HG02884 (cell line): ENCODE measurements around the gene EYS.
"Not testable (repeated sequence)": the region's sequence is repeated elsewhere in the genome, so short reads cannot be mapped to it uniquely, and the experiment has no call there.

Experiments
- ATAC-seq: cut with Tn5 transposase; IDR thresholded peaks from one replicate; pipeline ENCODE4 v1.9.1; 2021; ENCODE audit warnings: mild to moderate bottlenecking, moderate library complexity; ENCODE audit not compliant: unreplicated experiment

EYS gene

DNA sequence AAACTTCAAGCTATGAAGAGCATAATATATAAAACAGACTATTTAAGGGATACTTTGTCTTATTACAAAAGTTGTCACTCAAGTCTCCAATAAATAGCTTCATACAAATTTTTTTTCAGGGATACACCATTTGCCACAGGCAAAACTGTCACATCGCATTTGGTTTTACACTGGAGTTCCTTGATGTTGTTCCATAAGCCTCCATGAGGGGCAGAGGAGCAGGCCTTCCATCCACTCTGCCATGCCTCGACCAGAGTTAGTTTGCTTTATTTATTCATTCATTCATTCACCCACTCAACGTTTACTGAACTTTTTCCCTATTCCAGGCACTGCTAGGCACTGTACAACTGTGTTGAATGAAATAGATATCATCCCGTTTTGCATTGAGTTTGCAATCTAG is 1824.8 kb downstream of the EYS start:
- ATAC-seq: no peak

DNA sequence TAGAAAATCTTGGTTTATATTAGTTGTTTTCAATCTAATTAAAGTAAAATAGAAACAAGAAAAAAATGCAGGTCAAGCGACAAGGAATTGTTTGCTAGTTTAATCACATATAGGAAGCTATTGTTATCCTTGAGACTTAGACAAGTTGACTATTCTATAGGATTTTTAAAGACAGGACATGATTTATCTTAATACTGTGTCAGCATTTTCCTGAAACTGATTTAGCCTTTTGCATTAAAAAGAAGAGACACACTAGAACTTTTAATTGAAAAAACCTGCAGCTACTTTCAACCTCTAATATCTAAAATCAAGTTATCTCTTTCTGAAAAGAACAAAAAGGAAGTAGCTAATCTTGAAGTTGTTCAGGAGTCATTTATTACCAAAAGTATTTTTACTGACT is 1825.2 kb downstream of the EYS start:
- no peak for ATAC-seq

DNA sequence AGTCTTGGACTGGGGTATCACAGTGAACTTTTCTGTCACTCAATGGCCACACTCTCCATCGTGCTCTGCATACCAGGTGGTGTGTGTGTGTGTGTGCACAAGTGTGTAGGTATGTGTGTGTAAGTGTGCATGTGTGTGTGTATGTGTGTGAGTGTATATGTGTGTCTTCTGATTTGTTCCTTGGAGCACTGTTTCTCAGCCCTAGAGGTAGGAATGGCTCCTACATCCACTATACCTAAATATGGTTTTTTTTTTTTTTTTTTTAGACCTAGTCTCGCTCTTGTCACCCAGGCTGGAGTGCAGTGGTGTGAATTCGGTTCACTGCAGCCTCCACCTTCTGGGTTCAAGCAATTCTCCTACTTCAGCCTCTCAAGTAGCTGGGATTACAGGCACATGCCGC is 1834.8 kb downstream of the EYS start:
- ATAC-seq: no peak

DNA sequence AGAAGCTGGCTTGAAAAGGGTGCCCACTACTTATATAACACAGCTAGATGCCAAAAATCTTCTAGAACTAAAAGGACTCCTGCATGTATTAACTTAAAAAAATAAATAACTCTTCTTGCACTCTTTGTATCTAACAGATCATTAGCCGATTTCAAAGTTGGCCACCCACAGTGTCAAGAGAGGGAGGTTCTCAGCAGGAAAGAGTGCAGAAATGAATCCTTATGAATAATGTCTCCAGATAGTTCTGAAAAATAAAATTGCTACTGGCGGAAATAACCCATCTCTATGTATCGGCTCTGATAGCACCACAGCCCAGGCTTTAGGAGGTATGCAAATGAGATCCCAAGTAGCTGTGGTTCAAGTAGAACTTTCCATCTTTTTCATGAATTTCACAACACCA is 1838.7 kb downstream of the EYS start:
- no peak for ATAC-seq

DNA sequence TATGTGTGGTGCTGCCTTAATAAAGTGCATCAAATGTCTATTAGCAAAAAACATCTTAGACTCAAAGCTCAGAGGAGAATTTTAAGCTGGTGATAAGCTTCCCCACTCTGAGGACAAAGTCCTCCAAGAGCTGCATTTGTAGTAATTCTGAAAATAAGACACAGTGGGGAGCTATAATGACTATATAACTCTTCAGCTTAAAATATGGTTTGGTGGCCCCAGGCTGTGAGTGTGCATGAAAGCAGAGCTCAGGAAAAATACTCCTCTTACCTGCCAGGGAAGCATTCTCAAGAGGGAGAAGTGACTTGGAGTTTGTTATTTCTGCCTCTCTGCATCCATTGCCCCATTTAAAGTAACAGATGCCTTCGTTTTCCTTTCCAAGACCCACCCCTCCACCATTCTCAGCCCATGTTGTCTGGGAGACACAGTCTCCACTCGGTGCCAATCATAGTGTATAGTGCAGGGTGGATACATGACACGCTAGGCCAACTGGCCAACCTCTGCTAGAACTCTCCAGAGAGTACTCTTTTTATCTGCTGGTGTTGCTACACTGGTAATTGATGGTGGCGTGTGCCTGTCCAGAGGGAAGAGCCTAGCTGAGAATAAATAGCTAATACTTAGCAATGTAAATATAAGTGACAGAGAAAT is 1842.2 kb downstream of the EYS start:
- ATAC-seq: no peak

DNA sequence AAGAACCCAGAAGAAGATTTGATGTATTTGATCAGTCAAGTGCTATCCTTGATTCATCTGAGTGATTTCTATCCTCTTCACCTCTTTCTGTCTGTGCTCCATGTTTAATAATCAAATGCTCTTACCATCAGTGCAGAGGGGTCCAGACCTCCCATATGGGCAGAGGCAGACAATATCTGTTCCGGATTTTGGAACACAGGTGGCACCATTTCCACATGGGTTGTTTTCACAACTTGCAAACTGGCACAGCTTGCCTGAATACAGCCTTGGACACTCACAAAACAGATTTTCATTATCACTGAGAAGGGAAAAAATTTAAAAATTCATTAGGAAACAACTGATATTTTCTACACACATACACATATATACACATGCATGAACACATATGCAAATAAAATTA is 1843.0 kb downstream of the EYS start:
- ATAC-seq: no peak

DNA sequence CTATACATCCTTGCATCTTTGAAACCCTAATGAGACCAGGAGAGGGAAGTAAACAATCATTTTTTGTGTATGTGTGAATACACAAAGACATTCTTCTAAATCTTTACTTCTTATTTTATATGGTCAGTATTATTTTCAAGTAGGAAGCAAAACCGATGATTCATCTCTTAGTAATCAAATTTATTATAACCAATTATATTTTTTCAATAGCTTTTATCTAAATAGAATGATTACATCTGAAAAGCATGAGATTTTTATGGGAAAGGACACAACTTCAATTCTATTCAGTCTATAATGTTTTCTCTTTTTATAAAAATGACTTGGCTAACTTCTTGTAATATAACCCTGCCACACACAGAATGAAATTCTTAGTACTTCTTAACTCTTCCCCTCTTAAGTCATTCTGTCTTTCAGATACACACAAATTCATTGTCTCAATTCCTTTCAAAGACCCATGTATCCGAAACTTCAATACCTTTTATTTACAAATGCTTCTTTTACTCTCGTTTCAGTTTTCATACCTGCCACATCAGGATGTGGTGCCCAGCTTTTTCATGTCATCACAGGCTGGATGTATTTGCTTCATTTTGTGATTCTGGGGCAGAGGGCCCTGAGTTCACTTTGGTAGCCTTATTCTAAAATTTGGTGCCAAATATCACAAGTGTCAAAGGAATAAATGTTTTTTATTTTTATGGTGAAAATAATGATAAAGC is 1844.4 kb downstream of the EYS start:
- no peak for ATAC-seq

DNA sequence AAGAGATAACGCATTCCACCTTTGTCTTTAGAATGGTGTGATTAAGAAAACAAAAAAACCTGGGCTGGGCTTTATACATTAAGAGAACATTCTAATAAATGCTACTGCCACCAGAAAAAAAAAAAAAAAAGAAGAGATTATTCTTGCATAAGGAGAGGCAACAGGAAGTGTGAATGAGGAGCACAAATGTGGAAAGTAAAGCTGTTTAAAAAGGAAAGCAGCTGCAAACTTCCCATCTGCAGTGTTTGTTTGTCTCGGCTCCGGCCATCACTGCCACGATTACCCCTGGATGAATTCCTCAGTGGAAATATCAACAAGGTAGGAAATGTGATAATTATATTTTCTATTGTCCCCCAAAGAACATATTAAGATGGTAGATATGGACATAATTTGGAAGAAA is 1847.5 kb downstream of the EYS start:
- ATAC-seq: no peak

DNA sequence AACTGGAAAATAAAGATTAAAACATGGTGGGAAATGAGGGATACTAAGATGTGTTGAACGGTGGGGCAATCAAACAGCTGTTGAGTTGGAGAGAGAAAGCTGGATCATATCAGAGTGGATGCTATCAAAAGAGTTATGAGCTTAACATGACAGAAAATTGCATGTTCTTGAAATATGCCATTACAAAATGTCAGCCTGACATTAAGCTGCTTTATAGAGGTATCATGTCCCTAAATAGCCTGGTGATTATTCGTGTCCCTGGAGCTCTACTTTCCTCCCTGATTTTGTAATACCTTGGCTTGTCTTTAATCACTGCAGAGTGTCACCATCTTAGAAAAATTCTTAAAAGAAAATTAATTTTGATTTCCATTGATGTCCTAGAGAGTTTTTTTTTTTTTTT is 1848.3 kb downstream of the EYS start:
- ATAC-seq: no peak

DNA sequence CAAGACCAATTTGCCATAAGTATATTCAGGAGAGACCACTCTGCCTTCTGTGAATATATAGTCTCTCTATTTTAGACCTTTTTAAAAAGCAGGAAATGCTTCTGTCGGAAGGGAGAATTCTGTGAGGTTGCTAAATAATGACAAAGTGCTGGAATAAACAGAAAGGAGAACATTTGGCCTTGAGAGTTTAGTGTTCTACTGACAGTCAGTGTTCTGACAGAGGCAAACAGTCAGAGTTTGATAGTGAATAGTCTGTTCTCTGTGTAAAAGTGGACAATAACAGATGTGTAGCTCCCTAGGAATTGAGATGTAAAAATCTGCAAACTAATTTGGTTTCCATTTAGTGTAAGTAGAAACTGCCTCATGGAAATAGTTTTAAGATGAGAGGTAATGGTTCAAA is 1850.8 kb downstream of the EYS start:
- no peak for ATAC-seq

DNA sequence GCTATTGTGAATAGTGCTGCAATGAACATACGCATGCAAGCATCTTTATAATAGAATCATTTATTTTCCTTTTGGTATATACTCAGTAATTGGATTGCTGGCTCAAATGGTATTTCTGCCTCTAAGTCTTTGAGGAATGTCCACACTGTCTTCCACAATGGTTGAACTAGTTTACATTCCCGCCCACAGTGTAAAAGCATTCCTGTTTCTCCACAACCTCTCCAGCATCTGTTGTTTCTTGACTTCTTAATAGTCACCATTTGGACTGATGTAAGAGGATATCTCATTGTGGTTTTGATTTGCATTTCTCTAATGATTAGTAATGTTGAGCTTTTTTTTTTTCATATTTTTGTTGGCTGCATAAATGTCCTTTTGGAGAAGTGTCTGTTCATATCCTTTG is 1862.7 kb downstream of the EYS start:
- ATAC-seq: no peak

DNA sequence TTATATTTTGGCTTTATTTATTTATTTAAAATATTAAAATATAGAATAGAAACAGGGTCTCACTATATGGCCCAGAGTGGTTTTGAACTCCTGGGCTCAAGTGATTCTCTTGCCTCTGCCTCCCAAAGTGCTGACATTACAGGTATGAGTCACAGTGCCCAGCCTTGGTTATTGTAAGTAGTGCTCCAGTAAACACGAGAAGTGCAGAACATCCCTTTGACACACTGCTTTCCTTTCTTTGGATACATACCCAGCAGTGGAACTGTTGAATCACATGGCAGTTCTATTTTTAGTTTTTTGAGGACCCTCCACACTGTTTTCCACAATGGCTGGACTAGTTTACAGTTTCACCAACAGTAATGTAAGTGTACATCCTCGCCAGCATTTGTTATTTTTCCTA is 1867.5 kb downstream of the EYS start:
- ATAC-seq: no peak

DNA sequence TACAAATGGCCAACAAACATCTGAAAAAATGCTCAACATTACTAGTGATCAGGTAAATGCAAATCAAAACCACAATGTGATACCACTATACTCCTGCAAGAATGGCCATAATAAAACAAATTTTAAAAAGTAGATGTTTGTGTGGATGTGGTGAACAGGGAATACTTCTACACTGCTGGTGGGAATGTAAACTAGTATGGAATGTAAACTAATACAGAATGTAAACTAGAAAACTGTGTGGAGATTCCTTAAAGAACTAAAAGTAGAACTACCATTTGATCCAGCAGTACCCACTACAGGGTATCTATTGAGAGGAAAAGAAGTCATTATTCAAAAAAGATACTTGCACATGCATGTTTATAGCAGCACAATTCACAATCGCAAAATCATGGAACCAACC is 1878.3 kb downstream of the EYS start:
- not testable (repeated sequence) for ATAC-seq

DNA sequence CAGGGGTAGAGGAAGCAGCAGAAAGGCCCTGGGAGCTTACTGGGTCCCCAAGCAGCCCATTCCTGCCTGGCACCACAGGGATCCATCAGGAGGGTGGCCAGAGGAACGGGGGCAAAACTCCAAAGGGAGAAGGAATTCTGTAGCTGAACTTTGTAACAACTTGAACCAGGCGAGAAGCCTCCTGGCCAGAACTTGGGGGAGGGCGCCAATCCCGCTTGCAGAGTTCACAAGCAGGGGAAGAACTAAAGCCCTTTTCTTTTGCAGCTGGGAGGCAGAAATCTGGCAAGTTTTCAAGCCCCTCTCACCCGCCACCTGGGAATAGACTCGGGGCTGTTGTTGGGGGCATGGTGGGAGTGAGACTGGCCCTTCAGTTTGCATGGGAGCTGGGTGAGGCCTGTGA is 1882.3 kb downstream of the EYS start:
- ATAC-seq: no peak

DNA sequence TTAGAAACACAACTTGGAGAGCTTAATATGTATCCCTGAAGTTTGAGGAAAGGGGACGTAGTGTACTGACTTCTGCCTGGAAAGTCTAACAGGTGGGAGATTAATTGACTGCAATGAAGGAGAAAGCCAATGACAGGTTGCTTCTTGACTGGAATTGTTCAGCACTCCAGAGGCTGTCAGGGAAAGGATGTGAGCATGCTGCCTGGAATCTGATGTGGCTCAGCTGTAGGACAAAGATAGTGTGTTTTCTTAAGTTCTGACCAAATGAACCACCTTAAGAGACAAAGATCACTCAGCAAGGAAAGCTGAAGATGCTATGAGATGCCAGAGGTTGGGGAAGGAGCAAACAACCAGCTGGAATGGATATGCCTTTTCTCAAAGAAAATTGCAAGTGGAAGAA is 1885.6 kb downstream of the EYS start:
- ATAC-seq: no peak

DNA sequence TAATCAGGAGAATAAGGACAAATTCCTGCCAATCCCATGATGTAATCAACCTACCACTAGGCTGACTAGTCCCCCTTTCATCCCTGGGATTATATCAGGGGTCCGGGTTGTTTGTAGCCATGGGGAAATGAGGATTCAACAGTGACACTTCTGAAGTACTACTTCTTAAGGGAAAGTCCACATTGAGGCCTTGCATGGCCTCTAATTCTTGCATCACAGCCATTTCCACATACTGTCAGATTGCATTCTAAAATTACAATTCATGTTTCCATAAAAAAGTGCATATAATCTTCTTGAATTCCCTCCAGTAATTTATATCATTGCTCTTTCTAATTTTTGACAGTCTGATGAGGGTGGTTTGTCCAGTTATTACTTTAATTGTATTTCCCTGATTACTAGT is 1887.2 kb downstream of the EYS start:
- no peak for ATAC-seq

DNA sequence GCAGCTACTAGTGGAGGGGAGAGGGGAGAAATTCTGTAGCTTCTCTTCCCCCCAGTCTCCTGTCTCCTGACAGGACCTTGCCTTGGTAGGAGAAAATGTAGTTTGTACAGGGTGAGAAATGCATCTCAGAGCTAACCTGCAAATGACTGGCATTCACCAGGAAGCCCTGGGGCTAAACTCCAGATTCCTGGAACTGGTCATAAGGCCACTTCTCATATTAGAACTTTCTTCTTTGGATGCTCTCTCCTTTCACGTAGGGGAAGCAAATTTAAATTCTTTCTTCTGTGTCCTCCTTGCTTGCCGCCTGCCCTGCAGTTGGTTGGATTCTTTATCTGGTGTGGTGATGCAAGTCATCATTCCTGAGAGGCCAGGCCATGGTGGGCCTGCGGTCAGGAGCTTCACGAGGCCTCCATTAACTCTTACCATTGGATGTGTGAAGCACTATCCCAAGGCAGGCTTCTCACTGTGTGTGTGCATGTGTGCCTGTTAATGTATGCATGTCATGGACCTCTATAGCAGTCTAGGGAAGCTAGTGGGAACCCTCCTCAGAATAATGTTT is 1889.5 kb downstream of the EYS start:
- ATAC-seq: no peak

DNA sequence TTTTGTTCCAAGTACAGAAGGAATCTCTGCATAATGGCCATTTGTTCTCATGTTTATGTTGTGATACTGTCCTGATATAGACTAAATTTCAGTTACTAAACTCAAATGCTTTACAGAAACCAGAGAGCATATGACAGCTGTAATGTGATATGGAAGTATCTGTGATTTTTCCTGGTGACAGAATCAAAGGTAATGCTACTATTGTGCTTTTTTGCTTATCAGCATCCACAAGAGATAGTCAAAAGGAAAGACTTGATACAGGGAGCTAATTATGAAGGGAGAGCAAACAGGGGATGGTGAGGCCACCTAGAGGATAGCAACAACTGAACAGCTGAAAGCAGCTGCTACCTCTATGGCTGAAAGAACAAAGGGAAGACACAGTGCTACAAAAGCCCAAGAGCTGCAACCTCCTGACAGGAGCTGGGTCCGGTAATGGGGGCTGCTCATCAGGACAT is 1890.0 kb downstream of the EYS start:
- no peak for ATAC-seq

DNA sequence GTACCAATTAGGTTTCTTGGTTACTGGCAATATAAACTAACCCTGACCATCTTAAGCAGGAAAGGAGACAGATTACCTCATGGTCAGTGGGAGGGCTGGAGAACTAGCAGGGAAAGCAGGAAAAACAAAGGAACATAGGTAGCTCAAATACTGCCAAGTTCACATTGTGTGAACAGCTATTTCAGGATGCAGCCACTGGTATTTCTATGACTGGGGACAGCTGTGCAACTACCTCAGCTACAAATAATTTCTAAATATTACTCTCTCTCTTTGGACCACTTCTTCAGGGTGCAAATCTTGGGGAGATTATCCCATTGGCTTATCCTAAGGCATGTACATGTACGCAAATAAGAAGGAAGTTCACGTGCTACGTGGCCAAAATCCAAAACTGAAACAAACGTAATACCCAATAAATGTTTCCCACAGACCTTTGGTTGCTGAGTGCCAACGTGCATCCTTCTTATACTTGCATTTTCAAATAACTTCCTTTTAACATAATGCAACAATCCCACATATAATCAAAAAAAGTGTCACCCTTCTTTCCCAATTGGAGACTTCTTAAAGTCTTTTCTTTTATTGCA is 1890.5 kb downstream of the EYS start:
- ATAC-seq: no peak

DNA sequence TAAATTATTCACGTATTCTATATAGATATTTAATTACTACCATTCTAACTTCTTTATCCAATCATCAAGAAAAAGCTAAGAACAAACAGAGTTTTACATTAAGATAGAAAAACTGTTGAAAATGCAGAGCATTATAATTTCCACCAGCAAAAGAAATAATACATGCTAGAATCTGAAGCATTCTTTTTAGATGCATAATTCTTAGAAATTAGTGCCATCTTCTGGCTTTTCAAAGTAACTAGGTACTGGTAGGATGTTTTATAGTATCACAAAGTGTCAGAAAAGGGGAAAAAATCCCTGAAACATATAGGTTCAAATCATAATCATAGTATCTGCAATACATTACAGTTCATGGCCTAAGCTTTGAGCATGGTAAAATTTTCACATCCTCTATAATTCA is 1892.6 kb downstream of the EYS start:
- no peak for ATAC-seq

DNA sequence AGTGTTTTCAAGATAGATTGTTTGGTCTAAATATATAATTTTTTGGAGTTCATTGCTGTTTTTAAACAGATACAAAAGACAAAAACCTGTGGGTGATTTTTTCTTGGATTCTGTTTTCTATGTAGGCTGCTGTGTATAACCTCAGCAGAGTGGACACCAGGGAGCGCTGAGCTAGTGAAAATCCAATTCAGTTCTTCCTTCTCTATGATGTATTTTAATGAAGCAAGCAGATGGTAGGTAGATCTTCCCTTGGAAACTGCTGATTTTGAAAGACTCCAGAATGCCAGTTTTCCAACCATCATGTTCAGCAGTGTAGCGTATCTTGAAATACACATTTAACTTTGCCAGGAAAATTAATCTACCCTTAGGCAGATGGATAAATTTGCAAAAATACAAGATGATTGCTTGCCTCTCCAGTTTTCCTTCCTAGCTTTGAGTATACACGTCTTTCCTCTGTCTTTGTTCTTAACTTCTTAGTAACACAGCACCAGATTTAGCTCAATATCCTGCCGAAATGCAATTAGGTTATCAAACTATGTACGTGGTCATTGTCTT is 1893.4 kb downstream of the EYS start:
- no peak for ATAC-seq

DNA sequence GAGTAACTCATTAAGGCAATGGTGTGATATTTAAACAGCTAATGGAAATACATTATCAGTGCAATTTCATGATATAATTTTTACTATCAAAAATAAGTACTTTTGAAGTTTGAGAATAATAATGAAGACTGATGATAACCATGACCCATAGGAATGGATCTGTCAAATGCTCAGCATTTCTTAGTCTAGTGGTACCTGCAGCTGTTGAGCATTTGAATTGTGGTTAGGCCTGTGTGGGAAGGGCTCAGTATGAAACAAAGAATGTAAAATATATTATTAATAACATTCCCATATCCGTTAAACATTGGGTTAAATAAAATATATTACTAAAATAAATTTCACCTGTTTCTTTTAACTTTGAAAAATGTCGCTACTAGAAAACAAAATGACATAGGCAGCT is 1898.5 kb downstream of the EYS start:
- no peak for ATAC-seq
